ENCODE results near the gene POLE2. TPM values are rescaled to one million over a fixed set of nuclear protein-coding genes. Genes with fewer than 3 reads are reported as not detected.

Gene POLE2
- total and polyA plus RNA-seq, 2 of the 4 experiments (the other 2 are of a cell fraction), result 12.2 to 12.3 TPM

DNA sequence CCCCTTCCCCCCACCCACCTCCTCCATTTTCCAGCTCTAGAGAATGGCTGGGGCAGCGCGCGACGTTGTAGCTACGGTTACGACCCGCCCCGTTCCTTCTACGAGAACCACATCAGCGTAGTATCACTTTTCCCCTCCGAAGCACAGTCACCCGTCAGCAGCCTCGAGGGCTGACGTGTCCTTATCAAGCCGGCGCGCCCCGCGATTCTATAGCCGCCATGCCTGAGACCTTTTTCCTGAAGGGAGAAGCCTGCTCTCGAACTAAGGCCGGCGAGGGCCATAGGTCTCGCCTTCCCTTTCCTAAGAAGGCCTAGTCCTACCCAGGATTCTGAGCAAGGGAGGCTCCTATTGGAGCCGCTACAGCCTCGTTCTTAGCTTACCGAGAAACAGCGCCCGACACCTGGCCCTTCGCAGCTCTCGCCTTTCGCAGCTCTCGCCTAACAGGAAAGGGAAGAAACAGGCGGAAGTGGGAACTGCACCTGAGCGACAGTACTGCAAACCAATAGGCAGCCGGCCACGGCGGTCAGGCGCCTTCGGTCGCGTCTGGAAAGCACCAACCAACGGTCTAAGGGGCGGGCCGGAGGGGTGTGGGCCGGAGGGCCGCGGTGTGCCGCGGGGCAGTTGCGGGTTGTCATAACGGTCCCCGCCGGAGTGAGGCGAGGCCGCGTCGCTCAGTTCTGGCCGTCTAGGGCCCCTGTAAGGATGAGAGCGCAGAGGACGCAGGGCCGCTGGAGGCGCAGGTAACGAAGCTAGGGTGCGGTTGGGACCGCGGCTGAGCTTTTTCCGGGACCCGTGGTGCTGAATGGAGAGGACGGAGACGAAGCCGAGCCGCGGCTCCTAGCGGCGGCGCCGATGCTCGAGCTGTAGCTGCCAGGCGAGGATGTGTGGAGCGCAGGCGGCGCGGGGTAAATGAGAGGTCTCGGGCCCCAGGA is 67.6 kb downstream of the POLE2 start, which contains the start of the genes MGAT2 and RPL36AL (continued):
- TF ChIP-seq USF2 (IDR thresholded peaks at IDR 0.05; ENCODE audit: low read depth, low read length), result peak; percentile 90

GRCh38 chr14:49619730-49620129 is 68.3 kb downstream of the POLE2 start:
- no peak overlapping the region for H2AFZ ChIP-seq (replicated peaks; ENCODE audit: low read length, poor library complexity)
- H4K8ac ChIP-seq (ENCODE audit: low read depth in 2 of 2, low read length in 2 of 2), result peak overlapping the region; percentile 68 to 86; a peak in 2 of 4 replicates
- H3K14ac ChIP-seq (replicated peaks; ENCODE audit: low read depth, low read length), result peak overlapping the region; percentile 89
- peaks cover 13% of the 10 kb centered on the region for H3K4me1 ChIP-seq (ENCODE audit: control insufficient read depth, insufficient read depth, low read length)
- BruUV-seq (replicated peaks), result no TSS peak
- peak overlapping the region; percentile 79 for H2BK5ac ChIP-seq (ENCODE audit: low read depth, low read length, poor library complexity, severe bottlenecking)
- peak overlapping the region; percentile 82 for H3K4me2 ChIP-seq (ENCODE audit: low read depth, low read length)
- peak overlapping the region; percentile 87 for H4K91ac ChIP-seq (ENCODE audit: insufficient read depth, low read depth, low read length)
- no peak overlapping the region for H2BK120ac ChIP-seq (ENCODE audit: low read depth, low read length)
- no peak overlapping the region for H2BK20ac ChIP-seq (ENCODE audit: low read depth, low read length)
- H3K9me1 ChIP-seq (ENCODE audit: insufficient read depth, low read length), result peaks cover 7% of the 10 kb centered on the region
- in situ Hi-C loops (cut with MboI; ENCODE audit: low sequenced_read_pairs), result no loop called here
- H3K56ac ChIP-seq (ENCODE audit: extremely low read depth, insufficient read depth, low read length), result peak overlapping the region; percentile 94
- H3K79me1 ChIP-seq (ENCODE audit: low read depth in 1 of 2, low read length in 2 of 2), result peaks cover 8 to 55% of the 10 kb centered on the region in 2 experiments; a peak in 3 of 4 replicates
- no peak overlapping the region for H3K18ac ChIP-seq (ENCODE audit: low read depth, low read length)
- peak overlapping the region; percentile 92 for H2AK9ac ChIP-seq (replicated peaks; ENCODE audit: low read depth, low read length, poor library complexity)
- peak overlapping the region; percentile 93 for H3K4ac ChIP-seq (ENCODE audit: low read depth, low read length)
- intact Hi-C loops (cut with micrococcal nuclease), result loop anchor here (2.0 kb wide), 1 partner anchor 157 kb away; no protein-coding TSS in a partner anchor
- peak overlapping the region; percentile 31; the same call in 1 of the 2 replicates for H2AK5ac ChIP-seq (ENCODE audit: low read depth, low read length)
- DNase-seq (no peak), ATAC-seq (ENCODE audit: low read depth) (no peak)
- no peak for TF ChIP-seq MAZ (IDR thresholded peaks at IDR 0.05; ENCODE audit: borderline replicate concordance, low read depth, low read length)
- TF ChIP-seq CTCF (conservative IDR thresholded peaks at IDR 0.05; ENCODE audit: low read depth, low read length), result no peak
- no peak for TF ChIP-seq RAD21 (IDR thresholded peaks at IDR 0.05; ENCODE audit: low read length)
- H4K5ac ChIP-seq (ENCODE audit: low read depth, low read length), result peak overlapping the region; percentile 2; the same call in 1 of the 2 replicates
- WGBS, 2 experiments (ENCODE audit: extremely low coverage in 2 of 2, insufficient read length in 1 of 2), result no CpG with 5 or more reads among the region's 11 CpGs
- H4K20me1 ChIP-seq (ENCODE audit: insufficient read depth, low read length), result peaks cover 46% of the 10 kb centered on the region
- H3K23ac ChIP-seq (ENCODE audit: low read depth, low read length), result peak overlapping the region; percentile 81; the same call in 1 of the 2 replicates
- no peaks in the 10 kb centered on the region for H3K27me3 ChIP-seq (ENCODE audit: control insufficient read depth, insufficient read depth, low read length)
- dilution Hi-C loops (cut with HindIII; ENCODE audit: low sequenced_read_pairs, unreplicated experiment), result no loop called here
- H3K36me3 ChIP-seq (ENCODE audit: control insufficient read depth, insufficient read depth, low read length), result peaks cover 11% of the 10 kb centered on the region
- H2BK15ac ChIP-seq (ENCODE audit: low read depth, low read length), result no peak overlapping the region
- POLR2A ChIA-PET (ENCODE audit: unreplicated experiment), result no interaction called here
- H3K27ac ChIP-seq (ENCODE audit: insufficient read depth, low read length), result peak overlapping the region; percentile 91
- H3K9me3 ChIP-seq (ENCODE audit: control insufficient read depth, insufficient read depth, low read length), result no peaks in the 10 kb centered on the region
- H3K9ac ChIP-seq (ENCODE audit: low read depth, low read length), result peak overlapping the region; percentile 92
- CTCF ChIA-PET, result interaction anchor here (1.1 kb wide), 1 partner anchor 10 kb away, joined by 3 read pairs; no protein-coding TSS in a partner anchor
- H3K4me3 ChIP-seq (ENCODE audit: insufficient read depth, low read depth, low read length), result peak overlapping the region; percentile 75

Data from IMR-90 (cell line).